Panc1 (cell line): ENCODE results near the gene KRT9. TPM values are rescaled to one million over a fixed set of nuclear protein-coding genes. Genes with fewer than 3 reads are reported as not detected.

Experiments used
- ATAC-seq: fragments of 200-7000 bp; cut with Tn5 transposase; 2 replicates; pipeline ENCODE4 v1.9.1; 2020; ENCODE audit warnings: mild to moderate bottlenecking, moderate library complexity
- BruUV-seq: library from RNA; stranded (reverse); fragments of 400-500 nt; replicated peaks from 2 replicates; lab custom pipeline; 2021; lab: Mats Ljungman, UMichigan
- CTCF ChIA-PET: fragments of 300-600 bp; sonication (Branson Sonifier 250); formaldehyde crosslinking; loops from one replicate; lab custom pipeline; 2022; ENCODE audit warnings: antibody characterized with exemption; lab: Charles Lee
- POLR2A ChIA-PET: fragments of 300-600 bp; sonication (Branson Sonifier 250); formaldehyde crosslinking; loops from one replicate; lab custom pipeline; 2022; ENCODE audit warnings: antibody characterized with exemption; lab: Charles Lee
- DNase-seq: peaks from one replicate; pipeline ENCODE4 v3.0.0-alpha.2; 2010; ENCODE audit warnings: low read depth, low spot score
- H3K27ac ChIP-seq: 2 replicates; pipeline ENCODE4 v1.5.1; 2011; ENCODE audit warnings: mild to moderate bottlenecking, low read length, inconsistent platforms
- H3K27me3 ChIP-seq: fragments of 200-500 bp; sonication (Bioruptor generic); 2 replicates; pipeline ENCODE4 v1.6.0; 2014; ENCODE audit warnings: low read length, inconsistent platforms; ENCODE audit not compliant: control insufficient read depth, insufficient read depth
- H3K36me3 ChIP-seq: fragments of 200-500 bp; sonication (Bioruptor generic); 2 replicates; pipeline ENCODE4 v1.5.1; 2014; ENCODE audit warnings: inconsistent platforms, mild to moderate bottlenecking, low read length, moderate library complexity; ENCODE audit not compliant: control insufficient read depth, insufficient read depth
- H3K4me1 ChIP-seq: 2 replicates; pipeline ENCODE4 v1.5.1; 2011; ENCODE audit warnings: inconsistent platforms, mild to moderate bottlenecking, low read length, moderate library complexity; ENCODE audit not compliant: control insufficient read depth, insufficient read depth
- H3K4me3 ChIP-seq, 2 experiments: 2 replicates each; pipeline ENCODE4 v1.5.1; 2011 to 2012; ENCODE audit warnings: low read depth in 2 of 2, low read length in 2 of 2, mild to moderate bottlenecking in 2 of 2, inconsistent platforms in 1 of 2, moderate library complexity in 1 of 2
- H3K9me3 ChIP-seq: fragments of 200-500 bp; sonication (Bioruptor generic); 2 replicates; pipeline ENCODE4 v1.5.1; 2014; ENCODE audit warnings: low read depth, mild to moderate bottlenecking, inconsistent platforms, low read length, moderate library complexity; ENCODE audit not compliant: control insufficient read depth, insufficient read depth
- POLR2AphosphoS5 ChIP-seq: IDR thresholded peaks from 2 replicates; pipeline ENCODE4 v1.6.1; 2012; ENCODE audit warnings: mild to moderate bottlenecking, low read depth, low read length, moderate library complexity
- SIN3A ChIP-seq: IDR thresholded peaks from 2 replicates; pipeline ENCODE4 v1.6.1; 2012; ENCODE audit warnings: low read depth, mild to moderate bottlenecking, low read length, moderate library complexity, borderline replicate concordance; ENCODE audit not compliant: insufficient read depth
- TCF7L2 ChIP-seq: IDR thresholded peaks from 2 replicates; pipeline ENCODE4 v1.6.1; 2011; ENCODE audit warnings: mild to moderate bottlenecking, low read depth, low read length, inconsistent platforms
- in situ Hi-C: cut with HindIII; loops from 2 replicates; pipeline ENCODE4 v1.10.0; 2016; ENCODE audit warnings: low sequenced_read_pairs, low pct_unique_long_range_greater_than_20kb
- intact Hi-C: fragments of 100-400 bp; cut with micrococcal nuclease; formaldehyde crosslinking; loops from one replicate; pipeline ENCODE4 v1.10.0; 2022; ENCODE audit not compliant: unreplicated experiment
- total RNA-seq: library from RNA; stranded (reverse); gene quantifications from one replicate; pipeline ENCODE4 v1.2.1, GENCODE V29; 2021; ENCODE audit not compliant: unreplicated experiment
- TF ChIP-seq, protein P1 (sequence below): fragments of 450-650 bp; IDR thresholded peaks from 2 replicates; pipeline ENCODE4 v1.5.1; 2017; ENCODE audit warnings: mild to moderate bottlenecking
- TF ChIP-seq, protein P2 (sequence below), 2 experiments: IDR thresholded peaks; 2 replicates each; pipeline ENCODE4 v1.6.1; 2011 to 2012; ENCODE audit warnings: low read depth in 2 of 2, control low read depth in 1 of 2, low read length in 1 of 2, mild to moderate bottlenecking in 1 of 2, moderate library complexity in 1 of 2; ENCODE audit not compliant: insufficient read depth in 1 of 2

Gene KRT9
- total RNA-seq, 1 experiment from 2014 or later: not detected

DNA sequence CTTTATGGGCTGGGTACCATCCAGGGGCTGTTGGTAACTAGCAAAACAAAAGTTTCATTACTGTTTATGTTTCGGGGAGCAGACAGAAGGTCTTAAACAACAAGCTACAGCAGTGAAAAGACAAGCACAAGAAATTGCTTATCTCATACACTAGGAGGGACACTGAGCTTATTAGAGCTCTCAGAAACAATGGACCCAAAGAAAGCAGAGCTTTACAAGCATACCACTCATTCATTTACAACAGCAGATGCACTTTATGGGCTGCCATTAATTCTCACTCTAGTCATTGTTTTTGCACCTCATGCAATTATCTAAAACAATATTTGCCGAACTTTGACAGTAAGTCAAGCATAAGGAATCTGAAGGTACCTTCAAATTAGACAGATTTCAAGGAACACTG lies 30.7 kb upstream of the KRT9 start:
- peak; percentile 91 for ATAC-seq
- H3K4me3 ChIP-seq: no peak overlapping the region
- no peak for TF ChIP-seq SIN3A
- TF ChIP-seq TCF7L2: peak; percentile 89
- TF ChIP-seq, protein P1, sequence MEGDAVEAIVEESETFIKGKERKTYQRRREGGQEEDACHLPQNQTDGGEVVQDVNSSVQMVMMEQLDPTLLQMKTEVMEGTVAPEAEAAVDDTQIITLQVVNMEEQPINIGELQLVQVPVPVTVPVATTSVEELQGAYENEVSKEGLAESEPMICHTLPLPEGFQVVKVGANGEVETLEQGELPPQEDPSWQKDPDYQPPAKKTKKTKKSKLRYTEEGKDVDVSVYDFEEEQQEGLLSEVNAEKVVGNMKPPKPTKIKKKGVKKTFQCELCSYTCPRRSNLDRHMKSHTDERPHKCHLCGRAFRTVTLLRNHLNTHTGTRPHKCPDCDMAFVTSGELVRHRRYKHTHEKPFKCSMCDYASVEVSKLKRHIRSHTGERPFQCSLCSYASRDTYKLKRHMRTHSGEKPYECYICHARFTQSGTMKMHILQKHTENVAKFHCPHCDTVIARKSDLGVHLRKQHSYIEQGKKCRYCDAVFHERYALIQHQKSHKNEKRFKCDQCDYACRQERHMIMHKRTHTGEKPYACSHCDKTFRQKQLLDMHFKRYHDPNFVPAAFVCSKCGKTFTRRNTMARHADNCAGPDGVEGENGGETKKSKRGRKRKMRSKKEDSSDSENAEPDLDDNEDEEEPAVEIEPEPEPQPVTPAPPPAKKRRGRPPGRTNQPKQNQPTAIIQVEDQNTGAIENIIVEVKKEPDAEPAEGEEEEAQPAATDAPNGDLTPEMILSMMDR: no peak
- peak; percentile 58; the same call in 1 of the 2 replicates for TF ChIP-seq POLR2AphosphoS5
- TF ChIP-seq, protein P2, sequence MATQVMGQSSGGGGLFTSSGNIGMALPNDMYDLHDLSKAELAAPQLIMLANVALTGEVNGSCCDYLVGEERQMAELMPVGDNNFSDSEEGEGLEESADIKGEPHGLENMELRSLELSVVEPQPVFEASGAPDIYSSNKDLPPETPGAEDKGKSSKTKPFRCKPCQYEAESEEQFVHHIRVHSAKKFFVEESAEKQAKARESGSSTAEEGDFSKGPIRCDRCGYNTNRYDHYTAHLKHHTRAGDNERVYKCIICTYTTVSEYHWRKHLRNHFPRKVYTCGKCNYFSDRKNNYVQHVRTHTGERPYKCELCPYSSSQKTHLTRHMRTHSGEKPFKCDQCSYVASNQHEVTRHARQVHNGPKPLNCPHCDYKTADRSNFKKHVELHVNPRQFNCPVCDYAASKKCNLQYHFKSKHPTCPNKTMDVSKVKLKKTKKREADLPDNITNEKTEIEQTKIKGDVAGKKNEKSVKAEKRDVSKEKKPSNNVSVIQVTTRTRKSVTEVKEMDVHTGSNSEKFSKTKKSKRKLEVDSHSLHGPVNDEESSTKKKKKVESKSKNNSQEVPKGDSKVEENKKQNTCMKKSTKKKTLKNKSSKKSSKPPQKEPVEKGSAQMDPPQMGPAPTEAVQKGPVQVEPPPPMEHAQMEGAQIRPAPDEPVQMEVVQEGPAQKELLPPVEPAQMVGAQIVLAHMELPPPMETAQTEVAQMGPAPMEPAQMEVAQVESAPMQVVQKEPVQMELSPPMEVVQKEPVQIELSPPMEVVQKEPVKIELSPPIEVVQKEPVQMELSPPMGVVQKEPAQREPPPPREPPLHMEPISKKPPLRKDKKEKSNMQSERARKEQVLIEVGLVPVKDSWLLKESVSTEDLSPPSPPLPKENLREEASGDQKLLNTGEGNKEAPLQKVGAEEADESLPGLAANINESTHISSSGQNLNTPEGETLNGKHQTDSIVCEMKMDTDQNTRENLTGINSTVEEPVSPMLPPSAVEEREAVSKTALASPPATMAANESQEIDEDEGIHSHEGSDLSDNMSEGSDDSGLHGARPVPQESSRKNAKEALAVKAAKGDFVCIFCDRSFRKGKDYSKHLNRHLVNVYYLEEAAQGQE (IDR thresholded peaks at IDR 0.05; ENCODE audit: insufficient read depth in 1 of 2, low read depth in 2 of 2, low read length in 1 of 2): no peak
- peak overlapping the region; percentile 70 for H3K27ac ChIP-seq
- ChIA-PET CTCF (interaction anchor here (0.7 to 3.2 kb wide), 7 partner anchors 23 to 1043 kb away, joined by 3 to 10 read pairs (median 3); no protein-coding TSS in a partner anchor), POLR2A (interaction anchor here (0.7 kb wide), 1 partner anchor 109 kb away, joined by 3 read pairs; no protein-coding TSS in a partner anchor)
- peaks cover 18% of the 10 kb centered on the region for H3K4me1 ChIP-seq
- in situ Hi-C loops: no loop called here
- no peaks in the 10 kb centered on the region; the same call in 1 of the 2 replicates for H3K9me3 ChIP-seq
- H3K36me3 ChIP-seq: no peaks in the 10 kb centered on the region
- intact Hi-C loops: no loop called here
- no peak for DNase-seq
- H3K27me3 ChIP-seq: no peaks in the 10 kb centered on the region
- no TSS peak for BruUV-seq

DNA sequence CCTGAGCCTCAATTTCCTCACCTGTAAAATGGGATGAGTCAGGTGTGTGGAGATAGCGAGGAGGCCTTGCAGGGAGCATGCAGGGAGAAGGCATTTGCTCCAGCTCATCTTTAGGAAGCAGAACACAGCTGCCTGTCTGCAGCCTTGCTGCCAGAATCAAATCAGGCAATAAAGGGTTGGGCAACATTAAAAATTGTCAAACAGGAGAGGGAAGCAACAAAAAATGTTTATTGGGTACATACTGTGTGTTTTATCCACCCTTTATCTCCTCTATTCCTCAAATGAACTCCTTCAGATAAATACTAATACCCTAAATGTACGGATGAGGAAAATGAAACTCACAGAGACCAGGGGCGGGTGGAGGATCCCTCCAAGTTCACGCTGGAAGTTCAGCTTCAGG lies 28.5 kb upstream of the KRT9 start:
- in situ Hi-C loops: no loop called here
- Histone ChIP-seq H3K36me3 (no peaks in the 10 kb centered on the region), H3K4me1 (peaks cover 18% of the 10 kb centered on the region), H3K4me3 (no peak overlapping the region), H3K27me3 (no peaks in the 10 kb centered on the region), H3K9me3 (no peaks in the 10 kb centered on the region), H3K27ac (peak overlapping the region; percentile 2; the same call in 1 of the 2 replicates)
- ChIA-PET POLR2A (no interaction called here), CTCF (interaction anchor here (3.2 kb wide), 1 partner anchor 51 kb away, joined by 8 read pairs; no protein-coding TSS in a partner anchor)
- no peak for TF ChIP-seq TCF7L2
- no TSS peak for BruUV-seq
- no peak for DNase-seq
- ATAC-seq: no peak
- intact Hi-C loops: no loop called here

DNA sequence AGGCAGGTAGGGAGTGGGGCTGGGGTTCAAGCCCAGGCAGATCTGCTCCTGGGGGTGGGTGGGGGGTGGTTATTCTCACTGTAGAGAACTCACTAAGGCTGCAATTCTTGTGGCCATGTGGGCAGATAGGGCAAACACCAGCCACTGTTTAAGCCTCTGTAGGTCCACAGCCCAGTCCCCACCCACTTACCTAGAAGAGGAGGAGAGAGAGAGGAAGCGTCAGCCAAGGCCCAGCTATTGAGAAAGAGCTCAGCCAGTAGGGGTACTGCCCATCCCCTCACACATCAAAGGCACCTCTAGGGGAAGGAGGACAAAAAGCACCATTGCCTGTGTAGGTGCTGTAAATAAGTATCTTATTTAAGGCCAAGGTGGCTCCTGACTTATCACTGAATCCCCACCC lies 27.8 kb upstream of the KRT9 start:
- Histone ChIP-seq H3K27ac (0 out of 2 replicates have a peak overlapping the region, but pooled peaks have one; percentile 8), H3K4me1 (peaks cover 18% of the 10 kb centered on the region), H3K9me3 (no peaks in the 10 kb centered on the region), H3K36me3 (no peaks in the 10 kb centered on the region), H3K27me3 (no peaks in the 10 kb centered on the region), H3K4me3 (no peak overlapping the region)
- intact Hi-C loops: no loop called here
- no peak for ATAC-seq
- no TSS peak for BruUV-seq
- CTCF ChIA-PET: interaction anchor here (0.7 kb wide), 1 partner anchor 34 kb away, joined by 4 read pairs; no protein-coding TSS in a partner anchor
- in situ Hi-C loops: no loop called here
- DNase-seq: no peak
- TF ChIP-seq, protein P2 (IDR thresholded peaks at IDR 0.05; ENCODE audit: insufficient read depth in 1 of 2, low read depth in 2 of 2, low read length in 1 of 2): no peak
- TF ChIP-seq, protein P1: no peak
- TF ChIP-seq POLR2AphosphoS5 (no peak), TCF7L2 (no peak), SIN3A (no peak)
- POLR2A ChIA-PET: no interaction called here
